NCI-H1930 (cell line): Measurements from ENCODE around the gene TXNRD2.
"Not testable (repeated sequence)": the region's sequence is repeated elsewhere in the genome, so short reads cannot be mapped to it uniquely, and the experiment has no call there.

ENCODE experiments used
- DNase-seq, 2 experiments: peaks; one replicate each; lab custom pipeline; 2025; lab: John Stamatoyannopoulos, UW

Gene TXNRD2

GRCh38 chr22:19948057-19948760 lies 6.6 kb upstream of the TXNRD2 start:
- DNase-seq = no peak

DNA sequence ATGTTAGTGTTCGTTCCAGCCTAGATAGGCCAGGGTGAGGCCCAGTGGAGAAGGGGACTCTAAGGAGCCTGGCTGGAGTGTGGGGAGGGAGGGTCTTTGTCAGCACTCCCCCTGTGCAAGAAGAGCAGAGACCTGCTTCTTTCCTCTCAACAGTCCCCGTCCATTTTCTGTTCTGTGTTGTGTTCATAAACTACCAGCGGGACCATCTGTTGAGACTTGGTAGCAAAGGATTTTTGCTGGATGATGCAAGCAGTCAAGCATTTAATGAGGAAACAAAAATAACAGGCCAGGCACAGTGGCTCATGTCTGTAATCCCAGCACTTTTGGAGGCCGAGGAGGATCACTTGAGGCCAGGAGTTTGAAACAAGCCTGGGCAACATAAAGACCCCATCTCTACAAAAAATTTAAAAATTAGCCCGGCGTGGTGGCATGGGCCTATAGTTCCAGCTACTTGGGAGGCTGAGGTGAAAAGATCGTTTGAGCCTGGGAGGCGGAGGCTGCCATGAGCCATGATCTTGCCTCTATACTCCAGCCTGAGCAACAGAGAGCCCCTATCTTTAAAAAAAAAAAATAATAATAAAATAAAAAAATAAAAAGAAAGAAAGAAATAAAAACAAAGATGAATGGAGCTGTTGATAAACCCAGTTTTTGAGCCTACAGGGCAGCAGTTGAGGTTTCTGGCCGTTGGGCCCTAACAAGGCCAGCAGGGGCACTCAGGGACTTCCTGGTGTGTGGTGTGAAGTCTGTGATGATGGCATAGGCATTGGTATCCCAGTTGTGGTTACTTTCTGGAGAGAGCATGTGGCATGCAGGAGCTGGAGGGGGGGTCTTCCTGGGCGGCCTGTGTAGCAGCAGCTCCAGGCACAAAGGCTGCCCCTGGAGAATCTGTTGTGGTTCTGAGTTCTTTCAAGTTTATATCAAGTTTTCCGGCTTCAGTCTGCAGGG lies 1.7 kb upstream of the TXNRD2 start:
- DNase-seq = no peak

DNA sequence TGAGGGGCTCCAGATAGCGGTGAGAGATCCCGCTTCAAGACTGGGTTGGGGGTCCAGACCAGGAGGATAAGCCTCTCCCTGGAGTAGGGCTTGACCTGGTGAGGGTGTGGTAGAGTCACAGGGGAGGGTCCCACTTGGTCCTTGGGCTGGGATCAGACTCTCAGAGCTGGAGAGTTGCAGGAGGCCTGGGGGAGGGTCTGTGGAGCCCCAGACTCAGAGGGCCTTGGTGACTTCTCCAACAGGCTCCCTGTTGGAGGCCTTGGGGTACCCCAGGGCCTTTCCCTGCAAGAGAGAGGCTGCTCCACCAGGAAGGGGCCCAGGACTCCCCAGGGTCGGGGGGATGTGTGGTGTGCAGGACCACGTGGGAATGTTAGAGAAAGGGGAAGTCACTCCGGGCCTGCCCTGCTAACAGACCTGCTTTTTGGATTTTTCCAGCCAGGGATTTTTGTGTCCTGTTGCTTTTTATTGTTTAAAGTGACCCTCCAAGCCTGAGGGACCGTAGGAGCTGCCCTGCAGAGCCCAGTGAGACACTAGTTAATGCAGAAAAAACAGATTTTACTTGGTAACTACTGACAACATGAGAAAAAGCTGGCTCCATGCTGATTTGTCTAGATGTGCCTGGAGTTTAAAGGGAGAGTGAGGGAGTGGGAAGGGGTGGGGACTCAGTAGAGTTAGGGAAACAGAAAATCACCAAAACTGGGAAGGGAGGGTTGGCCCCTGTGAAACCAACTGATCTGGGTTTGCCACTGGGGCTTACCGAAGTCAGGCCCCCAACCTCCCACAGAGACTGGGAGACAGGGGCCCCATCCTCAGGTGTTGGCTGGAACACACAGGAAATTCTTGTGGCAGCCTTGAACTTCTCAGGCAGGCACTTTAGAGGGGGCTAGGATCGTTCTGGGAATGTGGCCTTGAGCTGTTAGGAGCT lies 801 bp upstream of the TXNRD2 start:
- DNase-seq = no peak

DNA sequence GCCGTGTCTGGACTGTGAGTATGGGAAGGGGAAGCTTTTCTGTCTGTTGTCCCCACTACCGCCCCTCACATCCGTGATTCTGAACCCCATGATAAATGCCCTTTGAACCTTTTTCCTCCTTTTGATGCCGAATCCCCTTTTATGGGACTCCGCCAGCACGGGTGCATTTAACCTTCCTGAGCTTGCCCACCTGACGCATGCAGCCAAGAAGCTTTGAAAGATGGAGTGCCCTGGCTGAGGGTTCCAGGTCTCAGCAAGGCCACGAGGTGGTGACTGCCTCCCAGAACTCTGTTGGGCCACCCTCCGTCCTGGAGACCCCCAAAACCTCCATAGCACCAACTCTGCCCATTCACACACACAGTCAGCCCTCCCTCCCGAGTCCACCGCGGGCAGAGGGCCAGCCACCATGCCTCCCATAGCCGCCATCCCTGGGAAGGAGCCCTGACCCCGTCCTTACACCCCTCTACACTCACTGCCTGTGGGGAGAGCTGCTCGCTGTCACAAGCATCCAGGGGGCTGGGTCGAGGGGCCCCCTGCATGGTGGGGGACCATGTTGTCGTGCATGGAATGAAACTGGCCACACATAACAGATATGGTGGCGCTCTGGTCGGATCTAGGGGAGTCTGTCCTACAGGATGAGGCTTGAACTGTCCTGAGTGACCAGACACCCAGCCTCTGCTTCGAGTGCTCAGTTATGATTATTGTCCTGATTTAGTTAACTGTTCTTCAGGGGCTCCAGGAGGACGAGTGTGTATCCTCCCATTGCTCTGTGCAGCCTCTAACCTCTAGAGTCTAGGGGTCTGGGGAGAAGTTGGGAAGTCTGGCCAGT lies 868 bp downstream of the TXNRD2 start:
- DNase-seq = no peak

DNA sequence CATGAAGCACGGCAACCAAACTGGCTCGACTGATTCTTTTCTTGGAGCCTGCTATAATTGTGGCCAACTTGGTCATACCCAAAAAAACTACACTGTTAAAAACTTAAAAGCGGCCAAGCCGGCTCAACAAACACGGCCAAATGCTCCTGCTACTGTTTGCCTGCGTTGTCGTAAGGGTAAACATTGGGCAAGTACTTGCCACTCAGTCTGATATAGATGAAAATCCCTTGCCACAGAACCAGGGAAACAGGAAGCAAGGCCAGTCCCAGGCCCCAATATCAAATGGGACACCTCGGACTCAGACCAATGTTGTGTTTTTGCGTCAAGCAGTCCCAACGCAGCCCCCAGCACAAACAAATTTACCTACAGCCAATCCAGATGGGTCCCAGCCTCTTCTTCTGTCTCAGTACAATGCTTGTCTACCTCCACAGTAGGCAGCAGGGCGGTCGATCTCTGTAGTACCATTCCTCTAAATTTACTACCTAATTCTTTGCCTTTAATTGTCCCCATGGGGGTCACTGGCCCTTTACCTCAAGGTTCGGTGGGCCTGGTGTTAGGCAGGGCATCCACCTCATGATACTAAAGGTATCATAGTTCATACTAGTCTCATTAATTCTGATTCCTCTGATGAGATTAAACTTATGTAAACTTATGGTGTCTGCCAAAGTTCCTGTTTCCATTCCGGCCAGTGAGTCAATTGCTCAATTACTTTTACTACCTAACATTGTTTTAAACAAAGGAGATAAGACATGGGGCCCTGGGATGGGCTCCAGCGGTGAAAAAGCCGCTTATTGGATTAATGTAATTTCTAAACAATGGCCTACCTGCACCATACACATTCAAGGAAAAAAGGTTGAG lies 3.8 kb downstream of the TXNRD2 start:
- DNase-seq = no peak

GRCh38 chr22:19936513-19936912 lies 5.1 kb downstream of the TXNRD2 start:
- DNase-seq = no peak

- not testable (repeated sequence) for DNase-seq
Measured at GRCh38 chr22:19935123-19935718, 6.4 kb downstream of the TXNRD2 start.

- no peak for DNase-seq
Measured at GRCh38 chr22:19933341-19934241, 8.0 kb downstream of the TXNRD2 start.

- DNase-seq = no peak
Measured at GRCh38 chr22:19932367-19933206, 9.0 kb downstream of the TXNRD2 start.

DNA sequence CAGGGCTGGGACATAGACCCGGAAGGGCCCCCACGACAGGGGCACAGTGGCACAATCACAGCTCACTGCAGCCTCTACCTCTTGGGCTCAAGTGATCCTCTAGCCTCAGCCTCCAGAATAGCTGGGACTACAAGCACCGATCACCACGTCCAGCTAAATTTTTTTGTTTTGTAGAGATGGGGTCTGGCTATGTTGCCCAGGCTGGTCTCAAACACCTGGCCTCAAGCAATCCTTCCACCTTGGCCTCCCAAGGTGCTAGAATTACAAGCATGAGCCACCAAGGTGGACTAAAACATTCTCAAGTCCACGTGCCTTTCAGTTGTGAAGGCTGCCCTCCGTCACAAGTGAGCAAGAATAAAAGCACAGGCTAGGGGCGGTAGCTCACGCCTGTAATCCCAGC lies 10.1 kb downstream of the TXNRD2 start:
- DNase-seq = no peak

DNA sequence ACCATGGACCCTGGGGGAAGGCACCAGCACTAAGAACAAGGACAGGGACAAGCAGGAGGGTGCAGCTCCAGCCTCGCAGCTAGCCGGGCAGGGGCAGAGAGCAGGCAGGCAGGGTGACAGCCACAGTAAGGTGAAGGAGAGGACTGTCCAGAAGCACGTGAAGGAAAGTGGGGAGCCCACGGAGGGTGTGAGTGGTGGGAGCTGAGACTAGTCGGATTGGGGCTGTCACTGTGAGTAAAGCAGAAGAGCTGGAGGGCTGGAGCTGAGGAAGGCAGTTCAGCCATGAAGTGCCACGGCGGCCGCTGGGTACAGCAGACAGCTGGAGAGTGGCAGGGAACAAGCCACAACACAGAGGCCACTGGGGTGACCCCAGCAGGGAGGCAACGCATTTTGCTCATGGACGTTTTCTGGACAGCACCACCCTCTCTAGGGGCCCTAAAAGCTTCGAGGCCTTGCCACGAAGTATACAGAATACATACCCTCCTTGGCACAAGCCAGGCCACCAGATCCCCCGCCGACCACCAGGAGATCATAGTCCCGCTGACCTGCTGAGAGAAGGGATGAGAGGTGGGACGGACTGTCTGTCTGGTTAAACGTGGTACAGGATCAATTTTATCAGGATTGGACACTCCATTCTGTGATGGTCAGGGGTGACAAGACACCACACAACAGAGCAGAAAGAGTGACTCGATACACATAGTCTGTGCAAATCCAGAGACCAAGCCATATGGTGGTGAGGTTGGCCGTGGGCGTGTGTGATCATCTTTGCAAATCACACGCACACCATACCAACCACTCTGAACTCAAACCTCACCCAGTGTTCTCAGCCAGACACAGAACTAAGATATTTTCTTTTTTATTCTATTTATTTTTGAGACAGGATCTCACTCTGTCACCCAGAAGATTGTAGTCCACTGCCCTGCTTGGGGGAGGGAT lies 10.8 kb downstream of the TXNRD2 start:
- no peak for DNase-seq

DNA sequence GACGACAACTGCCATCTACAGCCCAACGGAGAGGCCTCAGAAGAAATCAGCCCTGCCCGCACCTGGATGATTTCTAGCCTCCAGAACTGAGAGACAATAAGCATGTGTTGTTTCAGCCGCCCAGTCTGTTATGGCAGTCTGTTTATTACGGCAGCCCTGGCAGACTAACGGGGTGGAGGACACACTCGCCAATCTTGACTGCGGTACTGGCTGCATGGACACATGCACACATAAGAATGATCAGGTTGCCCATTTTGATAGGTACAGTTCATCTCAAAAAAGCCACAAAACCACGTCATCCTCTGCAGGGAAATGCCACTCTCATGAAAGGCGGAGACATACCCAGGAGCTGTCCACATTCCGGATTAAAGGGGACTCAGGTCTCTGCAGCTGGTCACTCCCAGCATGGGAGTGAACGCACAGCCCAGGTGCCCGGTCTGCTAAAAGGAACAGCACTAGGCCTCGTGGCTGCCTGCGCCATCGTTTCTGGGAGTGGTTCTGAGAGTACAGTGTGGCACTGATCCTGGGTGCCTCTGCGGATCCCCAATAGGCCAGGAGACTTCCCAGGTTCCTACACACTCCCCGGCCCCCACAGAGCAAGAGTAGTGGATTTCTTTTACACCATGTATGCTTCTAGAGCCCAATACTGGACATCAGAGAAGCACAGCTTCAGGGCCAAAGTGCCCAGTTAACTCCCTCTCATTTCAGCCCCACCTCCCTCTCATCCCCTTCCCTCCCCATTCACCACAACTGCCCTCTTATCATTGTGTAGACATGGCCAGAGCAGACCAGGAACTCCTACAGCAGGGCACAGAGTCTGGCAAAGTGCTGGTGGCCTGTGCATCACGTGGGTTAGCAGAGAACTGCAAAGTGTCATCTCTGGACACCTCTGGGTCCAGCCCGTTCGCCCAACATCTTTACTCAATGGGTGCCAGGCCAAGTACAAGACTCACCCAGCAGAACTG lies 11.8 kb downstream of the TXNRD2 start:
- no peak for DNase-seq

GRCh38 chr22:19928207-19928606 lies 13.4 kb downstream of the TXNRD2 start:
- no peak for DNase-seq

DNA sequence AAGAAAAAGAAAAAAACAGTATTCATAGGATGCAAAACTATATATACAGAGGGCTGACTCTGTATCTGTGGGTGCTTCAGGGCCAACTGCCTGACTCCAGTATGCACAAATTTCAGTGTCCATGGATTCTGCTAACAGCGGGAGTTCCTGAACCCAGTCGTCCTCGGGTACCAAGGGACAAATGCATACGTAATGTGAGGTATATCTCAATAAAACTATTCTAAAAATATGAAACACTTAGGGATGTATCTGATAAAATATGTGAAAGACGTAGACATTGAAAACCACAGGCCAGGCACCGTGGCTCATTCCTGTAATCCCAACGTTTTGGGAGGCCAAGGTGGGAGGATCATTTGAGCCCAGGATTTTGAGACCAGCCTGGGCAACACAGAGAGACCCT lies 13.9 kb downstream of the TXNRD2 start:
- DNase-seq = no peak

DNA sequence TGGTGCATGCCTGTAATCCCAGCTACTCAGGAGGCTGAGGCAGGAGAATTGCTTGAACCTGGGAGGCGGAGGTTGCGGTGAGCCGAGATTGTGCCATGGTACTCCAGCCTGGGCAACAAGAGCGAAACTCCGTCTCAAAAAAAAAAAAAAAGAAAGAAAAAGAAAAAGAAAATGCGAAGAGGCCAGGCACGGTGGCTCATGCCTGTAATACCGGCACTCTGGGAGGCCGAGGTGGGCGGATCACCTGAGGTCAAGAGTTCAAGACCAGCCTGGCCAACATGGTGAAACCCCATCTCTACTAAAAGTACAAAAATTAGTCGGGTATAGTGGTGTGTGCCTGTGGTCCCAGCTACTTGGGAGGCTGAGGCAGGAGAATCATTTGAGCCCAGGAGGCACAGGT lies 15.6 kb downstream of the TXNRD2 start:
- DNase-seq = not testable (repeated sequence)
